Adrenal gland (tissue), 12 donors: ENCODE results near the gene GIGYF2. TPM values are rescaled to one million over a fixed set of nuclear protein-coding genes. Genes with fewer than 3 reads are reported as not detected.

Experiments
- DNase-seq, 7 donors: peaks; one replicate each; pipeline ENCODE4 v3.0.0-alpha.2; 2019 to 2020
- H3K27ac ChIP-seq, 5 donors: fragments of 200-600 bp; sonication (generic) in 4 of 5; 1 replicate in 3 of 5; 2 replicates in 2 of 5; pipeline versions ENCODE4 v1.5.1 to v1.8.0; 2016 to 2020; ENCODE audit warnings: mild to moderate bottlenecking in 1 of 5
- H3K27me3 ChIP-seq: fragments of 200-600 bp; 2 replicates; pipeline ENCODE4 v1.8.0; 2021
- H3K36me3 ChIP-seq, 2 donors: fragments of 200-600 bp; replicated peaks in 1 of 2; 1 replicate in 1 of 2; 2 replicates in 1 of 2; pipeline versions ENCODE4 v1.5.1 to v1.8.0; 2018 to 2022
- H3K4me1 ChIP-seq, 2 donors: fragments of 200-600 bp; replicated peaks in 1 of 2; 1 replicate in 1 of 2; 2 replicates in 1 of 2; pipeline versions ENCODE4 v1.5.1 to v1.8.0; 2018 to 2021
- H3K4me3 ChIP-seq, 4 donors: fragments of 200-600 bp; sonication (generic) in 3 of 4; one replicate each; pipeline ENCODE4 v1.5.1; 2016 to 2018
- H3K9me3 ChIP-seq, 3 donors: fragments of 200-600 bp; sonication (generic) in 1 of 3; replicated peaks in 1 of 3; 1 replicate in 2 of 3; 2 replicates in 1 of 3; pipeline versions ENCODE4 v1.5.1 to v1.8.0; 2016 to 2021
- CTCF ChIP-seq, 6 experiments: fragments of 450-650 bp in 4 of 6; fragments of 200-600 bp in 2 of 6; sonication (generic) in 1 of 6; IDR thresholded peaks; 1 replicate in 5 of 6; 2 replicates in 1 of 6; pipeline versions ENCODE4 v1.5.1 to v1.8.0; 2016 to 2021; ENCODE audit warnings: antibody characterized with exemption in 6 of 6, mild to moderate bottlenecking in 2 of 6, moderate library complexity in 1 of 6
- POLR2A ChIP-seq, 2 donors: fragments of 450-650 bp; IDR thresholded peaks; one replicate each; pipeline ENCODE4 v1.6.1; 2017; ENCODE audit warnings: antibody characterized with exemption in 2 of 2, mild to moderate bottlenecking in 2 of 2, moderate library complexity in 1 of 2
- WGBS, 4 donors: extraction: QIAGEN DNeasy Blood & Tissue Kit in 2 of 4; methylation state at CpG; one replicate each; pipeline versions ENCODE4 v1.1.5 to v1.1.7; 2013 to 2017; 5-methylcytosine and 5-hydroxymethylcytosine counted together
- intact Hi-C, 2 donors: fragments of 100-400 bp; cut with DNase I; formaldehyde crosslinking; loops; one replicate each; pipeline versions ENCODE4 v1.14.1 to v1.15.0; 2022 to 2023
- polyA plus RNA-seq, 3 donors: library from polyadenylated mRNA; stranded (reverse); fragments of 200-250 nt in 2 of 3; fragments of 350-450 nt in 1 of 3; fragmentation: Illumina TruSeq in 1 of 3; extraction: RNeasy Lipid Tissue Mini Kit (QIAGEN cat#74804) in 1 of 3; gene quantifications; one replicate each; pipeline ENCODE4 v1.2.3, GENCODE V29; 2013 to 2014
- total RNA-seq, 9 donors: library from RNA; depleted of rRNA in 4 of 9; stranded (reverse); fragments of >200 nt in 4 of 9; fragments of 120-200 nt in 1 of 9; fragmentation: NEBNext Ultra II Directional in 1 of 9; extraction: Animal tissue kit (Norgen Biotek cat#: 25700) in 1 of 9; gene quantifications; one replicate each; pipeline versions ENCODE4 v1.1.0 to v1.2.4, GENCODE V29; 2013 to 2023
- donor health status: healthy with polysubstance abuse.
- donor health status: Bipolar disorder and iron deficiency.
- donor health status: DM: yes; HTN: yes; CAD: no.
- donor health status: DM: no; HTN: no; CAD: no.
- donor health status: DM: no; HTN: no; CAD: no.
- donor health status: DM: yes; HTN: yes; CAD: no.

GIGYF2 gene
- total and polyA plus RNA-seq, 12 donors, result 13.5 to 93.7 (median 65.4) TPM

- TF ChIP-seq POLR2A (IDR thresholded peaks at IDR 0.05) (no peak), CTCF (IDR thresholded peaks at IDR 0.05) (no peak)
- Histone ChIP-seq H3K4me1 (peaks cover 30 to 47% of the 10 kb centered on the region in 2 donors), H3K27me3 (no peaks in the 10 kb centered on the region), H3K9me3 (no peaks in the 10 kb centered on the region), H3K4me3 (peak overlapping the region; percentile 69 to 91 (median 80)), H3K36me3 (no peaks in the 10 kb centered on the region), H3K27ac (peak overlapping the region; percentile 92 to 98 (median 97))
- intact Hi-C loops, result no loop called here
- peak in 1 of 7 donors; percentile 70 for DNase-seq
- WGBS, 4 donors, result 0 to 1% (median 0%) methylated on average over 5 to 11 of the region's 11 CpGs
Measured at GRCh38 chr2:232697807-232698110, 628 bp downstream of the GIGYF2 start.

DNA sequence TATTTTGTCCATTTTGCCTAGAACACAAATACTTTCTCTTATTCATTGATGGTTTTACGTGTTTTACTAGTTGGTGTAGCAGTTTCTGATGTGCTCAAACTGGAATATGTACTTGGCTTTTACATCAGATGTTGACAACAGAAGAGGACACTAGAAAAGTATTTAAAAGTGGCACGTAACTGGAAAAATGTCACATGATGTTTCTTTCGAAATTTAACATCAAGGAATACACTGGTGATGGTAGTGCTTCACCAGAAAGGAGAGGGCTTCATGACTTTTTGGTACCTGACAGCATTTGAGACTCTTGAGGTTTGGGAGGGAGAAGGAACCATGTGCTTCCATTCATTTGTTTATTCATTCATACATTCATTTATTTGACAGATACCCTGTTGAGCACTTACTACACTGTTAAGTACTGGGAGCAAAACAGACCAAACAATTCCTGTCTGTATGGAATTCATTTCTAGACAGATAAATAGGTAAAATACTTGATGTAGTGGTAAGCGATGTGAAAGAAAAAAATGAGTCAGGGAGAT lies 1.5 kb downstream of the GIGYF2 start:
- TF ChIP-seq POLR2A (IDR thresholded peaks at IDR 0.05) (peak in 1 of 2 donors; percentile 29), CTCF (IDR thresholded peaks at IDR 0.05) (no peak)
- Histone ChIP-seq H3K4me1 (peaks cover 30 to 50% of the 10 kb centered on the region in 2 donors), H3K27me3 (no peaks in the 10 kb centered on the region), H3K36me3 (no peaks in the 10 kb centered on the region), H3K9me3 (no peaks in the 10 kb centered on the region), H3K4me3 (peak overlapping the region in 1 of 4 donors; percentile 69), H3K27ac (peak overlapping the region in 2 of 5 donors; percentile 98)
- 37 to 49% (median 43%) methylated on average over 4 of the region's 4 CpGs for WGBS, 4 donors
- intact Hi-C loops, result no loop called here
- DNase-seq, result no peak

- TF ChIP-seq CTCF (IDR thresholded peaks at IDR 0.05) (no peak), POLR2A (IDR thresholded peaks at IDR 0.05) (no peak)
- peaks cover 30 to 50% of the 10 kb centered on the region in 2 donors for H3K4me1 ChIP-seq
- intact Hi-C loops, result no loop called here
Measured at GRCh38 chr2:232699110-232699509, 2.0 kb downstream of the GIGYF2 start.

GRCh38 chr2:232700154-232700553 lies 3.0 kb downstream of the GIGYF2 start:
- Histone ChIP-seq H3K4me3 (peak overlapping the region in 1 of 4 donors; percentile 69), H3K9me3 (no peaks in the 10 kb centered on the region), H3K27ac (peak overlapping the region in 1 of 5 donors; percentile 11), H3K27me3 (no peaks in the 10 kb centered on the region), H3K4me1 (peaks cover 30 to 50% of the 10 kb centered on the region in 2 donors), H3K36me3 (peaks cover 0 to 2% of the 10 kb centered on the region in 2 donors)
- DNase-seq, result no peak
- TF ChIP-seq POLR2A (IDR thresholded peaks at IDR 0.05), result no peak
- no peak for TF ChIP-seq CTCF (IDR thresholded peaks at IDR 0.05)
- WGBS, 4 donors, result 40 to 57% (median 49%) methylated on average over 1 of the region's 1 CpG
- intact Hi-C loops, result no loop called here

More at GRCh38 chr2:232699110-232699509, 2.0 kb downstream of the GIGYF2 start:
- Histone ChIP-seq H3K4me3 (peak overlapping the region in 1 of 4 donors; percentile 69), H3K9me3 (no peaks in the 10 kb centered on the region), H3K36me3 (no peaks in the 10 kb centered on the region), H3K27ac (peak overlapping the region in 1 of 5 donors; percentile 98), H3K27me3 (no peaks in the 10 kb centered on the region)
- no peak for DNase-seq
- WGBS, 4 donors, result 61 to 84% (median 71%) methylated on average over 2 of the region's 2 CpGs
